GM19397 (cell line): ENCODE measurements around the gene AUH.

Experiments used
- ATAC-seq: cut with Tn5 transposase; IDR thresholded peaks from one replicate; pipeline ENCODE4 v1.9.1; 2021; ENCODE audit warnings: mild to moderate bottlenecking, moderate library complexity; ENCODE audit not compliant: unreplicated experiment

AUH gene

DNA sequence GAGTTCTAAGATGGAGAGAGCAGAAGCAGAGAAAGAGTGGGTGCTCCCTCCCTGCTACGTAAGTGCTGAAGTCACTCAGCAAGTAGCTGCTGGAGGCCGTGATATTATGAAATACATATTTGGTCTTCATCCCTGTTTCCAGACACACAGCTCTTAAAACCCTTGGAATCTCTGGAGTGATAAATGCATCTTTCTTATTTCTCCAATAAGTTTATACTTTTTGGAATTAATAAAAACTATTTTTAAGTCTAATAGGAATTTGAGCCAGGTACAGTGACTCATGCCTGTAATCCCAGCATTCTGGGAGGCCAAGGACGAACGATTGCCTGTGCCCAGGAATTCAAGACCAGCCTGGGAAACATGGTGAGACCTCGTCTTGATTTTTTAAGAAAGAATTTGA, 60.6 kb downstream of the AUH start:
- ATAC-seq, result no peak

DNA sequence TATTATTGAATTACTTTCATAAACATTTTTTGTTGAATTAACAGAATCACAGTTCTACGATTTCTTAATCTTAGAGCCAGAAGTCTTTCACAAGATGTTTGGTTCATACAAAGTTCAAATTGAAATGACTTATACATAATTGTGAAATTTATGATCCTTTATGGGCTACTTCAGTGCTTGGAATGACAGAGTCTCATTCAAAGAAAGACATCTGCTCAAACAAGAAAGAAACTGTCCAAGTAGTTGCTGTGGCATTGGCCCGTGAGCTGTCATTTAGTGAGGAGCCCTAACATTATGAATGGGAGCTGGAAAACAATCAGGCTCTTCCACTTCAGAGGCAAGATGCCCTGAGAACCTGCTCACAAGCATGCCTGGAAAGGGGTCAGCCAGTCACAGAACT, 63.4 kb downstream of the AUH start:
- ATAC-seq, result no peak

- no peak for ATAC-seq
These were observed 64.4 kb downstream of the AUH start for GRCh38 chr9:91297306-91297705.

DNA sequence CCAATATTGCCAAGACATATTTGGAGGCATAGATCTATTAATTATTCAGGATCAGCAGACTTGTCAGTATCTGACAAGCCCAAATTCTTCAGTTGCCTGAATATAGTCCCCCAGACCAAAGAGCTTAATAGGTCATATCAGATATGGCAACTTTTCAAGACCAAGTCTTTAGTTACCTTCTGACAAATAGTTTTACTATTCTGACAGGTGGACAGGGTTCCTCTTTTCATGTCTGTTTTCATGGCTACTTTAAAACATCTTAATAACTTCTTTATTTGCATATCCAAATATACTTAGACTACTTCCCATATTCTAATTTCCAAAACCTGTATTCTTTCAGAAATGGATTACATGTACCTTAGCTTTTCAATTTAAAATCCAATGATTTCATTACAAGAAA, 65.4 kb downstream of the AUH start:
- ATAC-seq, result no peak

DNA sequence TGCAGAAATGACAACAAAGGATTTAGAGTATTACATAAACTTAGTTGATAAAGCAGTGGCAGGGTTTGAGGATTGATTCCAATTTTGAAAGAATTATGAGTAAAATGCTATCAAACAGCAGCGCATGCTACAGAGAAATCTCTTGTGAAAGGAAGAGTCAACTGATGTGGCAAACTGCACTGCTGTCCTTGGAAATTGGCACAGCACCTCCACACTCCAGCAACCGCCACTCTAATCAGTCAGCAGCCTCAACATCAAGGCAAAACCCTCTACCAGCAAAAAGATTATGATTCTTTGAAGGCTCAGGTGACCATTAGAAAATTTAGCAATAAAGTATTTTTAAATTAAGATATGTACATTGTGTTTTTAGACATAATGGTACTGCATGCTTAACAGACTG, 66.4 kb downstream of the AUH start:
- ATAC-seq, result no peak

GRCh38 chr9:91291866-91292265, 69.9 kb downstream of the AUH start:
- no peak for ATAC-seq

DNA sequence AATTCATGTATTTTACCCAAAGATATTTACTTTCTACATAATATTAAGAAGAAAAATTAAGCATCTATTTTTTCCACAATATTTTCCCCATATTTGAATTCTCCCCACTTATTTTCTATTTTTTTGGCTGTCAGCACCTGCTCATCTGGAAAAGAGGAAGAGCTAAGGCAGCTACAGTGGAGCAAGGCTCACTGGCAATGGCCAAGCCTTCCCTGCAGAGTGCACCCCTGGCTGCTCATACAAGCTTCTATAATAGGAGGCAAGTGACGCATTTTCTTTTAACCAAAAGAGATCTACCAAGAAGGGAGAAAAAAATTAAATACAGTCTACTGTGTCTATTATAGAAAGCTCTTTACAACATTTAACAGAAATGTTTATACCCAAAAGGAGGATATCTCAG, 72.5 kb downstream of the AUH start:
- ATAC-seq, result no peak

- ATAC-seq, result no peak
These were observed 75.9 kb downstream of the AUH start for GRCh38 chr9:91285729-91286353.

DNA sequence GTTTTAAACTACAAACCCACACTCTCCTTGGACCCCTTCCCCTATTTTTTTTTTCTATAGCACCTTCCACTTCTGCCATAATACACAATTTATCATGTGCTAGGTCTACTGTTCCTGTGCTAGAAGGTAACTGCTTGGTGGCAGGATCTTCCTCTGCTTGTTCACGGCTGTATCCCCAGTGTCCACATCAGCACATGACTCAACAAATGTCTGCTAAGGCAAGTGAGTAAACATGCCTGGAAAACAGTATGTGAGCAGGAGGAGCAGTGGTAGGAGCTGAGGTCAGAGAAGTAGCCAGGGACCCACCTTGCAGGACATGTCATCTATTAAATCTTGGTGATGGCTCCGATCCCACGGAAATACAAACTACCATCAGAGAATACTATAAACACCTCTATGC, 79.4 kb downstream of the AUH start:
- ATAC-seq, result no peak

GRCh38 chr9:91279296-91280204, 82.2 kb downstream of the AUH start:
- ATAC-seq, result no peak

- no peak for ATAC-seq
These were observed 85.2 kb downstream of the AUH start for GRCh38 chr9:91276513-91276912.

GRCh38 chr9:91275655-91276054, 86.1 kb downstream of the AUH start:
- ATAC-seq, result no peak

- ATAC-seq, result no peak
These were observed 86.7 kb downstream of the AUH start for GRCh38 chr9:91274949-91275492.

DNA sequence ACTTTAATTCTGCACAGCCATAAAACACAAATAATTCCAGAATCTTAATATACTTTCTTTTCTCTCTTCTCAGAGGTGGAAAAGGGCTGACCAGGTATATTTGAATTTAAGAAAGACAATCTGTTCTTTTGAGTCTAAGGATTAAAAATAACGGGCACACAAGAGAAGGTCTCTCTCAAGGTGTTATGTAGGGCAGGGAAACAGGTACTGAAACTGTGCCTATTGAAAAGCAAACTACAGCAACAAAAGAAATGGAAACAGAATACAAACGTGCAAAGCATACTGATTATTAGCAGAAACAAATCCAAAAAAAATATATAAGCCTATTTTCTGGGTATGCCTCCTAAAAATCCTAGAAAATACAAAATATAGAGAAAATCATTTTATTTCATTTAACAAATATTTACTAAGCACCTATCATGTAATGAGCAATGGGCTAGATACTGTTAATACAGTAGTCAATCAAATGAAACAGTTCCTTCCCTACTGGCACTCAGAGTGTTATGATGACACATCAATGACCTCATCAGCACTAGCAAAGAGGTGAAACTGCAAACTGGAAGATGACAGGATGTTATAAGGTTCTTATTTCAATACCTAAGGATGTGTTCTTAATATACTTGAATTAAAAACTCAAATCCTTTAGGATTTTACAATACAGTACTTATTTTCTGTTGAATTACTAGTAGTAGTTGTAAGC, 87.7 kb downstream of the AUH start:
- ATAC-seq, result no peak

GRCh38 chr9:91271156-91271555, 90.6 kb downstream of the AUH start:
- no peak for ATAC-seq

- ATAC-seq, result no peak
These were observed 91.7 kb downstream of the AUH start for GRCh38 chr9:91269907-91270491.

GRCh38 chr9:91266448-91266847, 95.3 kb downstream of the AUH start:
- no peak for ATAC-seq

- no peak for ATAC-seq
These were observed 96.2 kb downstream of the AUH start for GRCh38 chr9:91265514-91265913.

DNA sequence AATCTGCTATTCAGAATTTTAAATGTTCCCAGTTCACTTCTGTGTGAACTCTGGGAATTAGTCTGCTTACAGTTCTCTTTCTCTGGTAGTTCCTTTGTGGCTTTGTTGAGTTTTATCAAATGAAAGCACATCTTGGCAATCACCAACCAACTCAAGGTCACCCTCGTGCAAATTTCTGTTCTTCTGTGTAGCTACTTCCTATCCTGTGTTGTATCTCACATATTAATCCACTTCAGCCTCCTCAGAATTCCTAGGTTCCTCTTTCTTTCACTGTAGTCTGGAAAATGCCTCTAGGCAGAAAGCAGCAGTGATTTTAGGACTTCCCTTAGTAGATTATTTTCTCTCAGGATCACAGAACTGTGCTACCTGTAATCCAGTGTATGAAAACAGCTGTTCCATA, 100.3 kb downstream of the AUH start:
- ATAC-seq, result no peak

GRCh38 chr9:91259162-91259561, 102.6 kb downstream of the AUH start:
- ATAC-seq, result no peak

DNA sequence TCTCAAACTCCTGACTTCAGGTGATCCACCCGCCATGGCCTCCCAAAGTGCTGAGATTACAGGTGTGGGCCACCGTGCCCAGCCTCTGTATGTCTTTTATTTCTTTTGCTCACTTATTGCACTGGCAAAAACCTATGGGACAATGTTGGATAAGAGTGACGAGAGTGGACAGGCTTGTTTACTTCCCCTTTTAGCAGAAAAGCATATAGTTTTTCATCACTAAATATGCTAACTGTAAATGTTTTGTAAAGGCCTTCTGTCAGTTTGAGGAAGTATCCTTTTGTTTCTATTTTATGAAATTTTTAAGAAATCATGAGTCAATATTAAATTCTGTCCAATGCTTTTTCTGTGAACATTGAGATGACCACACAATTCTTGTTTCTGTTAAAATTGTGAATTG, 103.3 kb downstream of the AUH start:
- no peak for ATAC-seq
